ENCODE results near the gene TAF10.

The TAF10 gene

GRCh38 chr11:6655790-6656583 is 44.0 kb upstream of the TAF10 start, which contains the start of gene DCHS1:
TSS of gene DCHS1 (minus strand) at chr11:6655809. CDS start at chr11:6641613, 14,196 bp downstream.
- Histone ChIP-seq H3K4me3 (replicated peaks; ENCODE audit: insufficient read depth, low read length) (no peak within 1 kb of the TSS), H3K27me3 (ENCODE audit: insufficient read depth, poor library complexity, severe bottlenecking) (peaks cover 13% of the 10 kb centered on the region), H3K27ac (replicated peaks) (no peak within 1 kb of the TSS)
- TF ChIP-seq GABPA (IDR thresholded peaks at IDR 0.05; ENCODE audit: low read depth) (no peak), POLR2AphosphoS5 (IDR thresholded peaks at IDR 0.05; ENCODE audit: low read depth) (no peak), SPI1 (IDR thresholded peaks at IDR 0.05; ENCODE audit: borderline replicate concordance, low read depth) (no peak)
- TF ChIP-seq, protein P1, sequence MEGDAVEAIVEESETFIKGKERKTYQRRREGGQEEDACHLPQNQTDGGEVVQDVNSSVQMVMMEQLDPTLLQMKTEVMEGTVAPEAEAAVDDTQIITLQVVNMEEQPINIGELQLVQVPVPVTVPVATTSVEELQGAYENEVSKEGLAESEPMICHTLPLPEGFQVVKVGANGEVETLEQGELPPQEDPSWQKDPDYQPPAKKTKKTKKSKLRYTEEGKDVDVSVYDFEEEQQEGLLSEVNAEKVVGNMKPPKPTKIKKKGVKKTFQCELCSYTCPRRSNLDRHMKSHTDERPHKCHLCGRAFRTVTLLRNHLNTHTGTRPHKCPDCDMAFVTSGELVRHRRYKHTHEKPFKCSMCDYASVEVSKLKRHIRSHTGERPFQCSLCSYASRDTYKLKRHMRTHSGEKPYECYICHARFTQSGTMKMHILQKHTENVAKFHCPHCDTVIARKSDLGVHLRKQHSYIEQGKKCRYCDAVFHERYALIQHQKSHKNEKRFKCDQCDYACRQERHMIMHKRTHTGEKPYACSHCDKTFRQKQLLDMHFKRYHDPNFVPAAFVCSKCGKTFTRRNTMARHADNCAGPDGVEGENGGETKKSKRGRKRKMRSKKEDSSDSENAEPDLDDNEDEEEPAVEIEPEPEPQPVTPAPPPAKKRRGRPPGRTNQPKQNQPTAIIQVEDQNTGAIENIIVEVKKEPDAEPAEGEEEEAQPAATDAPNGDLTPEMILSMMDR (IDR thresholded peaks at IDR 0.05; ENCODE audit: insufficient read depth, low read length) = no peak
- TF ChIP-seq, protein P2, sequence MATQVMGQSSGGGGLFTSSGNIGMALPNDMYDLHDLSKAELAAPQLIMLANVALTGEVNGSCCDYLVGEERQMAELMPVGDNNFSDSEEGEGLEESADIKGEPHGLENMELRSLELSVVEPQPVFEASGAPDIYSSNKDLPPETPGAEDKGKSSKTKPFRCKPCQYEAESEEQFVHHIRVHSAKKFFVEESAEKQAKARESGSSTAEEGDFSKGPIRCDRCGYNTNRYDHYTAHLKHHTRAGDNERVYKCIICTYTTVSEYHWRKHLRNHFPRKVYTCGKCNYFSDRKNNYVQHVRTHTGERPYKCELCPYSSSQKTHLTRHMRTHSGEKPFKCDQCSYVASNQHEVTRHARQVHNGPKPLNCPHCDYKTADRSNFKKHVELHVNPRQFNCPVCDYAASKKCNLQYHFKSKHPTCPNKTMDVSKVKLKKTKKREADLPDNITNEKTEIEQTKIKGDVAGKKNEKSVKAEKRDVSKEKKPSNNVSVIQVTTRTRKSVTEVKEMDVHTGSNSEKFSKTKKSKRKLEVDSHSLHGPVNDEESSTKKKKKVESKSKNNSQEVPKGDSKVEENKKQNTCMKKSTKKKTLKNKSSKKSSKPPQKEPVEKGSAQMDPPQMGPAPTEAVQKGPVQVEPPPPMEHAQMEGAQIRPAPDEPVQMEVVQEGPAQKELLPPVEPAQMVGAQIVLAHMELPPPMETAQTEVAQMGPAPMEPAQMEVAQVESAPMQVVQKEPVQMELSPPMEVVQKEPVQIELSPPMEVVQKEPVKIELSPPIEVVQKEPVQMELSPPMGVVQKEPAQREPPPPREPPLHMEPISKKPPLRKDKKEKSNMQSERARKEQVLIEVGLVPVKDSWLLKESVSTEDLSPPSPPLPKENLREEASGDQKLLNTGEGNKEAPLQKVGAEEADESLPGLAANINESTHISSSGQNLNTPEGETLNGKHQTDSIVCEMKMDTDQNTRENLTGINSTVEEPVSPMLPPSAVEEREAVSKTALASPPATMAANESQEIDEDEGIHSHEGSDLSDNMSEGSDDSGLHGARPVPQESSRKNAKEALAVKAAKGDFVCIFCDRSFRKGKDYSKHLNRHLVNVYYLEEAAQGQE (IDR thresholded peaks at IDR 0.05; ENCODE audit: insufficient replicate concordance, low read depth) = no peak
- DNase-seq (ENCODE audit: low read depth in 1 of 2, low spot score in 1 of 2) = no peak

DNA sequence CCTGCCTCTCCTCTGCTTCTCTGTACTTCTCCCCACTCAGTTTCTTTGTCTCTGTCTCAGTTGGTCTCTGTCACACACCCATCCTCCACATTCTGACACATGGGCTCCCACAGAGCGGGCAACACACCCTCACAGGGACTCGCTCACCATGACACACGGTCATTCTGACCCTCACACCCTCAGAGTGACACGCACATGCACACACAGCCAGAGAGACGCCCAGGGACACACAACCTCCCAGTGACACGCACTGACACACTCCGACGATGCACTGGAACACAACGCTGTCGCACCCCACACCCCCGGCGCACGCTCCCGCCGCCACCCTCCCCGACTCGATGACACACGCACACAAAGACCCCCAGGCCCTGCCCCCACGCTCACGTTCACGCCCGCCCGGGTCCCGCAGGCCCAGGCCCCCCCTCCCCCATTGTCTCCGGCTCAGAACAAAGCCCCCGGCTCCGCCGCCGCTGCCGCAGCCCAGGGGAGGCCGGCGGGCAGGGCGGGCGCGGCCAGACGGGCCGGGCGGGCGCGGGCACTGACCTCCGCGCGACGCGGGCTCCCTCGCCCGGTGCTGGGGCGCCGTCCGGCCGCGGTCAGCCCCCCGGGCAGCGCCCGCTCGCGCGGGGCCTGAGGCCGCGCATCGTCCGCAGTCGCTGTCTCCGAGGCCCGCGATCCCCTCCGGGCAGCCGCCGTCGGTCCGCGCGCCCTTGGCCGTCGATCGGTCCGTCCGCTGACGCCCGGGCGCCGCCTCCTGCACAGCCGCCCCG is 43.2 kb upstream of the TAF10 start:
- DNase-seq (ENCODE audit: low read depth in 1 of 2, low spot score in 1 of 2) = no peak

More for the DNA sequence above, 43.2 kb upstream of the TAF10 start:
- Histone ChIP-seq H3K4me3 (replicated peaks; ENCODE audit: insufficient read depth, low read length) (no peak overlapping the region), H3K27ac (replicated peaks) (no peak overlapping the region), H3K27me3 (ENCODE audit: insufficient read depth, poor library complexity, severe bottlenecking) (peaks cover 13% of the 10 kb centered on the region)
- TF ChIP-seq POLR2AphosphoS5 (IDR thresholded peaks at IDR 0.05; ENCODE audit: low read depth) (no peak), GABPA (IDR thresholded peaks at IDR 0.05; ENCODE audit: low read depth) (no peak), SPI1 (IDR thresholded peaks at IDR 0.05; ENCODE audit: borderline replicate concordance, low read depth) (no peak)
- TF ChIP-seq, protein P2 (IDR thresholded peaks at IDR 0.05; ENCODE audit: insufficient replicate concordance, low read depth) = no peak
- TF ChIP-seq, protein P1 (IDR thresholded peaks at IDR 0.05; ENCODE audit: insufficient read depth, low read length) = no peak
